SK-N-SH (cell line): ENCODE measurements around the gene MAGI3. TPM values are rescaled to one million over a fixed set of nuclear protein-coding genes. Genes with fewer than 3 reads are reported as not detected.

Experiments used
- CTCF ChIA-PET: fragments of 300-600, 350-600 bp; formaldehyde crosslinking; extraction: SDS; loops from one replicate; lab custom pipeline; 2021; lab: Yijun Ruan, JAX
- POLR2A ChIA-PET: fragments of 350-600 bp; sonication (Branson Sonifier 250); formaldehyde crosslinking; extraction: SDS; loops from one replicate; lab custom pipeline; 2020; ENCODE audit warnings: antibody characterized with exemption, inconsistent platforms; lab: Yijun Ruan, JAX
- DNase-seq: peaks from one replicate; pipeline ENCODE4 v3.0.0; 2012
- H2AFZ ChIP-seq: fragments of 200-600 bp; sonication (generic); 2 replicates; pipeline ENCODE4 v1.8.1; 2016; ENCODE audit warnings: antibody characterized with exemption, mild to moderate bottlenecking, low read depth
- H3F3A ChIP-seq: fragments of 200-600 bp; sonication (generic); replicated peaks from 2 replicates; pipeline ENCODE3; 2016; ENCODE audit warnings: antibody characterized with exemption, mild to moderate bottlenecking; ENCODE audit not compliant: insufficient read depth
- H3K27ac ChIP-seq, 2 experiments: fragments of 200-500 bp in 1 of 2; fragments of 200-600 bp in 1 of 2; sonication (Bioruptor generic) in 1 of 2; sonication (generic), shearing (Covaris generic) in 1 of 2; 2 replicates each; pipeline versions ENCODE4 v1.5.1 to v1.6.1; 2014 to 2016; ENCODE audit warnings: low read depth in 2 of 2, inconsistent platforms in 1 of 2, low read length in 1 of 2, mild to moderate bottlenecking in 1 of 2, mixed read lengths in 1 of 2
- H3K27me3 ChIP-seq: fragments of 200-600 bp; sonication (generic), shearing (Covaris generic); 2 replicates; pipeline ENCODE4 v1.6.1; 2016; ENCODE audit warnings: mixed run types; ENCODE audit not compliant: insufficient read depth
- H3K36me3 ChIP-seq, 2 experiments: fragments of 200-500 bp in 1 of 2; fragments of 200-600 bp in 1 of 2; sonication (Bioruptor generic) in 1 of 2; sonication (generic) in 1 of 2; replicated peaks in 1 of 2; 2 replicates each; pipeline versions ENCODE3 to v1.5.1; 2014 to 2016; ENCODE audit warnings: low read length in 1 of 2, mild to moderate bottlenecking in 1 of 2; ENCODE audit not compliant: insufficient read depth in 2 of 2, control insufficient read depth in 1 of 2
- H3K4me1 ChIP-seq, 2 experiments: fragments of 200-500 bp in 1 of 2; fragments of 200-600 bp in 1 of 2; sonication (Bioruptor generic) in 1 of 2; sonication (generic), shearing (Covaris generic) in 1 of 2; 2 replicates each; pipeline versions ENCODE4 v1.5.1 to v1.6.1; 2014 to 2016; ENCODE audit warnings: low read depth in 1 of 2, low read length in 1 of 2, mixed run types in 1 of 2; ENCODE audit not compliant: insufficient read depth in 2 of 2, control insufficient read depth in 1 of 2
- H3K4me2 ChIP-seq: fragments of 200-600 bp; sonication (generic), shearing (Covaris generic); 2 replicates; pipeline ENCODE4 v1.6.1; 2017; ENCODE audit warnings: mixed run types
- H3K4me3 ChIP-seq, 2 experiments: fragments of 200-500 bp in 1 of 2; fragments of 200-600 bp in 1 of 2; sonication (Bioruptor generic) in 1 of 2; sonication (generic), shearing (Covaris generic) in 1 of 2; 2 replicates each; pipeline versions ENCODE4 v1.5.1 to v1.8.1; 2014 to 2016; ENCODE audit warnings: low read depth in 2 of 2, inconsistent platforms in 1 of 2, low read length in 1 of 2, mild to moderate bottlenecking in 1 of 2, mixed read lengths in 1 of 2, moderate library complexity in 1 of 2
- H3K79me2 ChIP-seq: fragments of 200-600 bp; sonication (generic); 2 replicates; pipeline ENCODE4 v1.8.1; 2017; ENCODE audit warnings: mild to moderate bottlenecking; ENCODE audit not compliant: insufficient read depth
- H3K9ac ChIP-seq: fragments of 200-600 bp; sonication (generic); 2 replicates; pipeline ENCODE4 v1.6.1; 2017; ENCODE audit warnings: mixed run types
- H3K9me2 ChIP-seq: fragments of 200-600 bp; sonication (generic); 2 replicates; pipeline ENCODE4 v1.6.1; 2017; ENCODE audit warnings: mixed run types
- H3K9me3 ChIP-seq: fragments of 200-600 bp; sonication (generic); 2 replicates; pipeline ENCODE4 v1.6.1; 2017; ENCODE audit warnings: mixed run types, mild to moderate bottlenecking, moderate library complexity
- H4K20me1 ChIP-seq: fragments of 200-600 bp; sonication (generic); 2 replicates; pipeline ENCODE4 v1.6.1; 2017; ENCODE audit warnings: mild to moderate bottlenecking, mixed run types; ENCODE audit not compliant: insufficient read depth
- CHD2 ChIP-seq: fragments of 150-350 bp; IDR thresholded peaks from 2 replicates; pipeline ENCODE4 v1.6.1; 2018; ENCODE audit warnings: low read length; ENCODE audit not compliant: partially characterized antibody
- ELF1 ChIP-seq: IDR thresholded peaks from 2 replicates; pipeline ENCODE4 v1.4.0; 2012
- EP300 ChIP-seq, 2 experiments: IDR thresholded peaks; 2 replicates each; pipeline versions ENCODE4 v1.4.0 to v1.6.1; 2012; ENCODE audit warnings: borderline replicate concordance in 1 of 2, low read depth in 1 of 2, low read length in 1 of 2
- EZH2phosphoT487 ChIP-seq: fragments of 200-600 bp; sonication (generic); IDR thresholded peaks from 2 replicates; pipeline ENCODE4 v1.6.1; 2017; ENCODE audit warnings: low read depth, mixed run types, mild to moderate bottlenecking, antibody characterized with exemption, moderate library complexity, borderline replicate concordance
- FOSL2 ChIP-seq: IDR thresholded peaks from 2 replicates; pipeline ENCODE4 v1.4.0; 2012; ENCODE audit warnings: low read depth, mild to moderate bottlenecking, moderate library complexity, borderline replicate concordance
- GABPA ChIP-seq: IDR thresholded peaks from 2 replicates; pipeline ENCODE4 v1.4.0; 2012; ENCODE audit warnings: low read depth, mild to moderate bottlenecking
- IRF3 ChIP-seq: fragments of 150-350 bp; IDR thresholded peaks from 2 replicates; pipeline ENCODE4 v1.6.1; 2016; ENCODE audit warnings: mild to moderate bottlenecking, low read depth, low read length
- MAX ChIP-seq: IDR thresholded peaks from 2 replicates; pipeline ENCODE4 v1.4.0; 2012; ENCODE audit warnings: low read depth
- MXI1 ChIP-seq: IDR thresholded peaks from 2 replicates; pipeline ENCODE4 v1.6.1; 2012; ENCODE audit warnings: mild to moderate bottlenecking, low read depth, low read length, improper control_type of control experiment
- RFX5 ChIP-seq: IDR thresholded peaks from 2 replicates; pipeline ENCODE4 v1.6.1; 2012; ENCODE audit warnings: mild to moderate bottlenecking, improper control_type of control experiment, low read length
- SIN3A ChIP-seq: IDR thresholded peaks from 2 replicates; pipeline ENCODE4 v1.6.1; 2012; ENCODE audit warnings: low read depth, mild to moderate bottlenecking, low read length, moderate library complexity, borderline replicate concordance
- SMC3 ChIP-seq: IDR thresholded peaks from 2 replicates; pipeline ENCODE4 v1.6.1; 2012; ENCODE audit warnings: low read depth, low read length, improper control_type of control experiment
- TCF12 ChIP-seq: IDR thresholded peaks from 2 replicates; pipeline ENCODE4 v1.4.0; 2012
- TEAD4 ChIP-seq: IDR thresholded peaks from 2 replicates; pipeline ENCODE4 v1.4.0; 2012; ENCODE audit warnings: mild to moderate bottlenecking, borderline replicate concordance; ENCODE audit not compliant: insufficient read depth
- USF2 ChIP-seq: fragments of 150-350 bp; IDR thresholded peaks from 2 replicates; pipeline ENCODE4 v1.6.1; 2017; ENCODE audit warnings: antibody characterized with exemption, low read length, low read depth, borderline replicate concordance
- WGBS: methylation state at CpG from one replicate; pipeline ENCODE4 v1.1.6; 2017; ENCODE audit warnings: low lambda C conversion rate; 5-methylcytosine and 5-hydroxymethylcytosine counted together
- polyA plus RNA-seq, 3 experiments: library from polyadenylated mRNA; depleted of rRNA; stranded (reverse); fragments of >200 nt; gene quantifications; 2 replicates each; pipeline ENCODE4 v1.2.3, GENCODE V29; 2012

Gene MAGI3
- polyA plus RNA-seq, 1 of the 3 experiments (the other 2 are of a cell fraction), result 2.9 TPM

GRCh38 chr1:113659035-113659434, 268.7 kb downstream of the MAGI3 start:
- no peak for TF ChIP-seq MXI1
- TF ChIP-seq MAX, result no peak
- TF ChIP-seq RFX5, result no peak
- no peak for TF ChIP-seq FOSL2
- no peak for TF ChIP-seq GABPA
- no peak for TF ChIP-seq EZH2phosphoT487
- no peak for TF ChIP-seq TCF12
- no peak for TF ChIP-seq EP300 (IDR thresholded peaks at IDR 0.05; ENCODE audit: borderline replicate concordance in 1 of 2, low read depth in 1 of 2, low read length in 1 of 2)
- TF ChIP-seq USF2, result no peak
- TF ChIP-seq, all 33 proteins: peak for 0
- DNase-seq, result no peak
- peak overlapping the region; percentile 33; the same call in 1 of the 2 replicates for H3K4me2 ChIP-seq
- H3K9me3 ChIP-seq, result no peaks in the 10 kb centered on the region
- peaks cover 14 to 37% of the 10 kb centered on the region in 2 experiments for H3K36me3 ChIP-seq
- no peaks in the 10 kb centered on the region for H3K27me3 ChIP-seq
- no peak overlapping the region for H2AFZ ChIP-seq
- H3K79me2 ChIP-seq, result no peaks in the 10 kb centered on the region
- peak overlapping the region; percentile 16 to 34; a peak in 3 of 4 replicates for H3K27ac ChIP-seq
- H3K9ac ChIP-seq, result no peak overlapping the region
- H4K20me1 ChIP-seq, result no peaks in the 10 kb centered on the region
- 80% methylated on average over 5 of the region's 9 CpGs for WGBS
- peaks cover 14% of the 10 kb centered on the region for H3F3A ChIP-seq
- H3K9me2 ChIP-seq, result no peaks in the 10 kb centered on the region
- H3K4me3 ChIP-seq, result no peak overlapping the region; a peak in 1 of 4 replicates
- ChIA-PET POLR2A (no interaction called here), CTCF (interaction anchor here (0.6 to 1.0 kb wide), 2 partner anchors 518 to 550 kb away, joined by 3 to 4 read pairs; no protein-coding TSS in a partner anchor)
- peaks cover 0 to 16% of the 10 kb centered on the region in 2 experiments; a peak in 2 of 4 replicates for H3K4me1 ChIP-seq

GRCh38 chr1:113659556-113659955, 269.2 kb downstream of the MAGI3 start:
- Histone ChIP-seq H3K9me3 (no peaks in the 10 kb centered on the region), H3K9me2 (no peaks in the 10 kb centered on the region), H4K20me1 (no peaks in the 10 kb centered on the region), H3K4me1 (peaks cover 0 to 16% of the 10 kb centered on the region in 2 experiments; a peak in 2 of 4 replicates), H3F3A (peaks cover 17% of the 10 kb centered on the region), H3K36me3 (peaks cover 10 to 32% of the 10 kb centered on the region in 2 experiments), H2AFZ (no peak overlapping the region), H3K79me2 (no peaks in the 10 kb centered on the region), H3K9ac (no peak overlapping the region), H3K4me3 (no peak overlapping the region; a peak in 1 of 4 replicates), H3K4me2 (0 out of 2 replicates have a peak overlapping the region, but pooled peaks have one; percentile 33), H3K27me3 (no peaks in the 10 kb centered on the region), H3K27ac (peak overlapping the region; percentile 16 to 58; a peak in 2 of 4 replicates)
- ChIA-PET POLR2A (no interaction called here), CTCF (interaction anchor here (0.6 to 1.2 kb wide), 2 partner anchors 17 to 551 kb away, joined by 3 to 4 read pairs; no protein-coding TSS in a partner anchor)
- TF ChIP-seq CHD2, result no peak
- TF ChIP-seq TEAD4, result no peak
- TF ChIP-seq IRF3, result no peak
- no peak for TF ChIP-seq SMC3
- TF ChIP-seq ELF1, result no peak
- no peak for TF ChIP-seq GABPA
- no peak for TF ChIP-seq SIN3A
- 83% methylated on average over 4 of the region's 4 CpGs for WGBS
- DNase-seq, result no peak
